GM06990 (cell line): ENCODE measurements around the gene ERC1.

Experiments
- DNase-seq: peaks from one replicate; pipeline ENCODE4 v3.0.0-alpha.2; 2011; ENCODE audit not compliant: insufficient read length; ENCODE audit errors: extremely low read depth
- H3K27me3 ChIP-seq: replicated peaks from 2 replicates; pipeline ENCODE4 v1.6.0; 2011; ENCODE audit warnings: low read length; ENCODE audit not compliant: control insufficient read depth, insufficient read depth
- H3K36me3 ChIP-seq: 2 replicates; pipeline ENCODE4 v1.5.1; 2011; ENCODE audit warnings: low read length; ENCODE audit not compliant: control insufficient read depth, insufficient read depth
- H3K4me3 ChIP-seq: replicated peaks from 2 replicates; pipeline ENCODE4 v1.5.1; 2011; ENCODE audit warnings: low read depth, mild to moderate bottlenecking, control low read depth, low read length
- TF ChIP-seq, protein P1 (sequence below): IDR thresholded peaks from 2 replicates; pipeline ENCODE4 v1.5.1; 2011; ENCODE audit warnings: low read length, control low read depth, mild to moderate bottlenecking, inconsistent platforms; ENCODE audit not compliant: insufficient read depth, poor library complexity, severe bottlenecking

The ERC1 gene

DNA sequence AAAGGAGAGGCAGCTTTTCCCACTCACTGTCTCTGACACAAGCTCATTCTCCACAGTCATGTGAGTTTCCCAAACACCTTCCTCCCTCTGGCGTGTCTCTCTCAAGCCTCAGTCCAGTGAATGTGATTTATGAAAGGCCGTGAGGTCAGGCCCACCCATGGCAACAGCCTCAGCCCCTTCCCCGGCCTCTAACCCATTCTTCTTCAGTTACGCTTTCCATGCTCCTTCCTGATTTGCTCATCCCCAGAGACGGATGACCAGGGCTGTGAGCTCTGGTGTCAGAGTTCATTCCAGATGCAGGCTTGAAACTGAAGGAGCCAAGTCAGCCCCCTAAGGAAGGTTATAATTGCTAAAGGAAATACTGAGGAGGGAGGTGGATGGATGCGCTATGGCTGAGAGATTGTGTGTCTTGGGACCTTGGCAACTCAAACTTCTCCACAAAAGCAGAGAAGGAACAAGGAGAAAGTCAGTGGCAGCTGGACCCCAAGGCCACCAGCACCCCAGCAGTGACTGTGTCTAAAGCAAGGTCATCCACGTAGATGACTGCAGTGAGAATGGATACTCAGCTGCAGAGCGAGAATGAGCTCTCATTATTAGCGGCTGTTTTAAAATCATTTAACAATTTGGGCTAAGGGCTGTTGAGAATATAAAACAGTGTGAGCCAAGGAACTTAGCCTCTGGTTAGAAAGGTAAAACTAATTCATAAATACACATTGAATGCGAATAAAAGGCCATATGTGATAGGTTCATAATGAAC lies 519.2 kb downstream of the ERC1 start:
- no peak for DNase-seq
- TF ChIP-seq, protein P1, sequence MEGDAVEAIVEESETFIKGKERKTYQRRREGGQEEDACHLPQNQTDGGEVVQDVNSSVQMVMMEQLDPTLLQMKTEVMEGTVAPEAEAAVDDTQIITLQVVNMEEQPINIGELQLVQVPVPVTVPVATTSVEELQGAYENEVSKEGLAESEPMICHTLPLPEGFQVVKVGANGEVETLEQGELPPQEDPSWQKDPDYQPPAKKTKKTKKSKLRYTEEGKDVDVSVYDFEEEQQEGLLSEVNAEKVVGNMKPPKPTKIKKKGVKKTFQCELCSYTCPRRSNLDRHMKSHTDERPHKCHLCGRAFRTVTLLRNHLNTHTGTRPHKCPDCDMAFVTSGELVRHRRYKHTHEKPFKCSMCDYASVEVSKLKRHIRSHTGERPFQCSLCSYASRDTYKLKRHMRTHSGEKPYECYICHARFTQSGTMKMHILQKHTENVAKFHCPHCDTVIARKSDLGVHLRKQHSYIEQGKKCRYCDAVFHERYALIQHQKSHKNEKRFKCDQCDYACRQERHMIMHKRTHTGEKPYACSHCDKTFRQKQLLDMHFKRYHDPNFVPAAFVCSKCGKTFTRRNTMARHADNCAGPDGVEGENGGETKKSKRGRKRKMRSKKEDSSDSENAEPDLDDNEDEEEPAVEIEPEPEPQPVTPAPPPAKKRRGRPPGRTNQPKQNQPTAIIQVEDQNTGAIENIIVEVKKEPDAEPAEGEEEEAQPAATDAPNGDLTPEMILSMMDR: no peak
- no peaks in the 10 kb centered on the region for H3K36me3 ChIP-seq
- H3K27me3 ChIP-seq: no peaks in the 10 kb centered on the region; the same call in 1 of the 2 replicates
- H3K4me3 ChIP-seq: no peak overlapping the region

DNA sequence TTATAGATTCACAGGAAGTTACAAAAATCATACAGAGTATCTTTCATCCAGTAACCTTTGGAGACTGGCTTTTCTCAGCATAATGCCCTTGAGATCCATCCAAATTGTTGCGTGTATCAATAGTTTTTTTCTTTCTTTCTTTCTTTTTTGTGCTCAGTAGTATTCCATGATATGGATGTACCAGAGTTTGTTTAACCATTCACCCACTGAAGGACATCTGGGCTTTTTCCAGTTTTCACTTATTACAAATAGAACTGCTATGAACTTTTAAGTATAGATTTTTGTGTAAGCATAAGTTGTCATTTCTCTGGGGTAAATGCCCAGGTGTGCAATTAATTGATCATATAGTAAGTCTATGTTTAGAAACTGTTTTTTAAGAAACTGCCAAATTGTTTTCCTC lies 524.0 kb downstream of the ERC1 start:
- no peaks in the 10 kb centered on the region for H3K27me3 ChIP-seq
- TF ChIP-seq, protein P1: no peak
- H3K36me3 ChIP-seq: no peaks in the 10 kb centered on the region

DNA sequence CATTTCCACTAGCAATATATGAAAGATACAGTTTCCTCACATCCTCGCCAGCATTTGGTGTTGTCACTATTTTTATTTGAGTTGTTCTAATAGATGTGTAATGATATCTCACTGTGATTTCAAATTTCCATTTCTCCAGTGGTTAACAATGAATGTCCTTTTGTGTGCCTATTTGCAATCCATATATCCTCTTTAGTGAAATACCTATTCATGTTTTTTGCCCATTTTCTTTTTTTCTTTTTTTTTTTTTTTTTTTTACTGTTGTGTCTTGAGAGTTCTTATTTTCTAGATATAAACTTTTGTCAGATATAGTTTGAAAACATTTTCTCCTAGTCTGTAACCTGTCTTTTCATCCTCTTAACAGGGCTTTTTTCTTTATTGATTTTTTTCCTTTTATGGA lies 524.4 kb downstream of the ERC1 start:
- TF ChIP-seq, protein P1: no peak
- DNase-seq: no peak
- no peaks in the 10 kb centered on the region for H3K27me3 ChIP-seq
- H3K36me3 ChIP-seq: no peaks in the 10 kb centered on the region
- H3K4me3 ChIP-seq: no peak overlapping the region

More for the DNA sequence above, 524.0 kb downstream of the ERC1 start:
- no peak overlapping the region for H3K4me3 ChIP-seq
- no peak for DNase-seq

DNA sequence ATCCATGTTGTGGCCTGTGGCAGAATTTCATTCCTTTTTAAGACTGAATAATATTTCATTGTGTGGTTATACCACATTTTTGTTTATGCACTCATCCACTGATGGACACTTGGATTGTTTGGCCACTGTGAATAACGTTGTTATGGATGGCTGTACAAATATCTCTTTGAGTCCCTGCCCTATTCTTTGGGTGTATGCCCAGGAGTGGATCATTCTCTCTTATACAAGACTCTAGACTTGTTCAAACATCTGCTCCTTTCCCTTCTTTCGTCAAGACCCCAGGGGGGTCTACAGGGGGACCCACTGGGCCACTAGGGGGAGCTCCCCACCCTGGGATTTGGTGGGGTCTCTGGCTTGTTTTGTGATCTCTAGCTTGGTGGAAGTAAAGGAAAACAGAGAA lies 526.0 kb downstream of the ERC1 start:
- Histone ChIP-seq H3K27me3 (no peaks in the 10 kb centered on the region), H3K4me3 (no peak overlapping the region), H3K36me3 (no peaks in the 10 kb centered on the region)
- no peak for DNase-seq
- TF ChIP-seq, protein P1: peak; percentile 85

DNA sequence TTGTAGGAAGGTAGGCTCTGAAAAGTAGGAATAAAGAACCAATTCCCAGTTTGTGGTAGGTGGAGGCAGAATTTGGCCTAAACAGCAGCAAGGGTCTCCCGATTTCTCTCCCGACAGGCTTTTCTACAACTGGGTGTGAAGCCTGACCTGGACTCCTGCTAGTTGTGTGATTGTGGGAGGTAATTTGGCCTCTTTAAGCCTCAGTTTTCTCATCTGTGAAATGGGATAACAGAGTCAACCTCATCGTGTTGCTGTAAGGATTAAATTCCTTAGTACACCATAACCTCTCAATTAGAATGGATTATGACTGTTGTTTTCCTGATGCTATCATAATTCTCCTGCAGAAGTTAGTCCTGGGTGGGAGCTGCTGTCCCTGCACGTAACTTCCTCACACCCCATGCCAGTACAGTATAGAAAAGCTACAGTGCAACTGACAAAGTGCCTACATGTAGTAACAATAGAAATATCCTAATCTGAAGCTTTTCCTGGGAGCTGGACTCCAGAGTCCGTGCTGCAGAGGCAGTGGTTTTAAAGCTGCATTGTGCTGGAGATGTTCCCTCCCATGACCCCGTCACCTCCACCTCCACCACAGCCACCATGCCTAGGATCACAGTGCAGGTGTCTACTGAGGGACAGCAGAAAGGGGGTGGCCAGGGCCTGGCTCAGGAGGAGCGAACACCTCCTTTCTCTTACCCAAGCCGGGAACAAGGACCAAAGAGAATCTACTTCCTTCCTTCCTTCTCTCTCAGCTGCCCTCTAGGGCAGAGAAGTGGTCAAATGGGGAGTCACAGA lies 526.9 kb downstream of the ERC1 start:
- Histone ChIP-seq H3K36me3 (no peaks in the 10 kb centered on the region), H3K4me3 (no peak overlapping the region), H3K27me3 (no peaks in the 10 kb centered on the region)
- no peak for DNase-seq
- TF ChIP-seq, protein P1: no peak
